Uterus (tissue), 4 donors: Measurements from ENCODE around the gene B4GALNT3. TPM values are rescaled to one million over a fixed set of nuclear protein-coding genes. Genes with fewer than 3 reads are reported as not detected.
A peak's percentile ranks its signal among the peaks of the same experiment; 100 is the strongest.
"Not testable (repeated sequence)": the region's sequence is repeated elsewhere in the genome, so short reads cannot be mapped to it uniquely, and the experiment has no call there.

Experiments
- DNase-seq, 2 donors: peaks; one replicate each; pipeline ENCODE4 v3.0.0-alpha.2; 2019 to 2020
- H3K27ac ChIP-seq, 2 donors: fragments of 200-600 bp; sonication (generic); 1 replicate in 1 of 2; 2 replicates in 1 of 2; pipeline ENCODE4 v1.5.1; 2016 to 2018
- H3K27me3 ChIP-seq, 2 donors: fragments of 200-600 bp; sonication (generic); one replicate each; pipeline ENCODE4 v1.5.1; 2018 to 2019; ENCODE audit warnings: control low read depth in 1 of 2
- H3K36me3 ChIP-seq, 2 donors: fragments of 200-600 bp; sonication (generic); one replicate each; pipeline ENCODE4 v1.5.1; 2019; ENCODE audit warnings: control low read depth in 1 of 2
- H3K4me1 ChIP-seq, 2 donors: fragments of 200-600 bp; sonication (generic); one replicate each; pipeline ENCODE4 v1.5.1; 2018 to 2019; ENCODE audit warnings: control low read depth in 1 of 2
- H3K4me3 ChIP-seq, 2 donors: fragments of 200-600 bp; sonication (generic); 1 replicate in 1 of 2; 2 replicates in 1 of 2; pipeline ENCODE4 v1.5.1; 2018 to 2019; ENCODE audit warnings: mild to moderate bottlenecking in 1 of 2
- H3K9me3 ChIP-seq, 2 donors: fragments of 200-600 bp; sonication (generic); one replicate each; pipeline ENCODE4 v1.5.1; 2019; ENCODE audit warnings: control low read depth in 1 of 2
- POLR2A ChIP-seq, 2 donors: fragments of 450-650 bp; IDR thresholded peaks; one replicate each; pipeline ENCODE4 v1.6.1; 2016; ENCODE audit warnings: antibody characterized with exemption in 2 of 2, mild to moderate bottlenecking in 1 of 2, moderate library complexity in 1 of 2
- intact Hi-C: fragments of 100-400 bp; cut with DNase I; formaldehyde crosslinking; loops from one replicate; pipeline ENCODE4 v1.15.1; 2023; ENCODE audit warnings: low total_unique reads
- total RNA-seq, 4 donors: library from RNA; depleted of rRNA in 3 of 4; stranded (reverse); fragments of >200 nt in 3 of 4; gene quantifications; one replicate each; pipeline versions ENCODE4 v1.1.0 to v1.2.4, GENCODE V29; 2014 to 2023
- TF ChIP-seq, protein P1 (sequence below), 4 experiments: fragments of 200-600 bp in 2 of 4; fragments of 450-650 bp in 2 of 4; sonication (generic) in 2 of 4; IDR thresholded peaks; one replicate each; pipeline ENCODE4 v1.5.1; 2016 to 2019; ENCODE audit warnings: antibody characterized with exemption in 4 of 4, mild to moderate bottlenecking in 2 of 4, moderate library complexity in 1 of 4
- donor health status: DM: yes; HTN: yes; CAD: no.

The B4GALNT3 gene
- total RNA-seq, 4 donors from 2014 or later: 2.2 to 29.2 (median 3.1) TPM

DNA sequence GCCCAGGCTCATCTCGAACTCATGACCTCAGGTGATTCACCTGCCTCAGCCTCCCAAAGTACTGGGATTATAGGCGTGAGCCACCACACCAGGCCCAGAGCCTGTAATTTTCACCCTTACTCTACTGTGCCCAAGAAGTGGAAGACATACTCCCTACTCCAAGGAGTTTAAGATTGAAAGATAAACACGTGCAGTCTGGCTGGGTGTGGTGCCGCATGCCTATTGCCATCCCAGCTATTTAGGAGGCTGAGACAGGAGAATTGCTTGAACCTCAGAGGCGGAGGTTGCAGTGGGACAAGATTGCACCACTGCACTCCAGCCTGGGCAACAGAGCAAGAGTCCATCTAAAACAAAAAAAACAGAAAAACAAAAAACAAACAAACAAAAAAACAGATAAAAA lies 113.5 kb downstream of the B4GALNT3 start:
- intact Hi-C loops: loop anchor here (5.0 to 10.0 kb wide), 2 partner anchors 179 to 1032 kb away; partner anchors contain the start of gene WNK1
- H3K27ac ChIP-seq: no peak overlapping the region
- no peak for DNase-seq
- no peaks in the 10 kb centered on the region for H3K36me3 ChIP-seq
- H3K4me3 ChIP-seq: no peak overlapping the region
- H3K27me3 ChIP-seq: no peaks in the 10 kb centered on the region
- H3K9me3 ChIP-seq: no peaks in the 10 kb centered on the region
- H3K4me1 ChIP-seq: no peaks in the 10 kb centered on the region
- no peak for TF ChIP-seq POLR2A (IDR thresholded peaks at IDR 0.05)
- TF ChIP-seq, protein P1, sequence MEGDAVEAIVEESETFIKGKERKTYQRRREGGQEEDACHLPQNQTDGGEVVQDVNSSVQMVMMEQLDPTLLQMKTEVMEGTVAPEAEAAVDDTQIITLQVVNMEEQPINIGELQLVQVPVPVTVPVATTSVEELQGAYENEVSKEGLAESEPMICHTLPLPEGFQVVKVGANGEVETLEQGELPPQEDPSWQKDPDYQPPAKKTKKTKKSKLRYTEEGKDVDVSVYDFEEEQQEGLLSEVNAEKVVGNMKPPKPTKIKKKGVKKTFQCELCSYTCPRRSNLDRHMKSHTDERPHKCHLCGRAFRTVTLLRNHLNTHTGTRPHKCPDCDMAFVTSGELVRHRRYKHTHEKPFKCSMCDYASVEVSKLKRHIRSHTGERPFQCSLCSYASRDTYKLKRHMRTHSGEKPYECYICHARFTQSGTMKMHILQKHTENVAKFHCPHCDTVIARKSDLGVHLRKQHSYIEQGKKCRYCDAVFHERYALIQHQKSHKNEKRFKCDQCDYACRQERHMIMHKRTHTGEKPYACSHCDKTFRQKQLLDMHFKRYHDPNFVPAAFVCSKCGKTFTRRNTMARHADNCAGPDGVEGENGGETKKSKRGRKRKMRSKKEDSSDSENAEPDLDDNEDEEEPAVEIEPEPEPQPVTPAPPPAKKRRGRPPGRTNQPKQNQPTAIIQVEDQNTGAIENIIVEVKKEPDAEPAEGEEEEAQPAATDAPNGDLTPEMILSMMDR (IDR thresholded peaks at IDR 0.05): no peak

DNA sequence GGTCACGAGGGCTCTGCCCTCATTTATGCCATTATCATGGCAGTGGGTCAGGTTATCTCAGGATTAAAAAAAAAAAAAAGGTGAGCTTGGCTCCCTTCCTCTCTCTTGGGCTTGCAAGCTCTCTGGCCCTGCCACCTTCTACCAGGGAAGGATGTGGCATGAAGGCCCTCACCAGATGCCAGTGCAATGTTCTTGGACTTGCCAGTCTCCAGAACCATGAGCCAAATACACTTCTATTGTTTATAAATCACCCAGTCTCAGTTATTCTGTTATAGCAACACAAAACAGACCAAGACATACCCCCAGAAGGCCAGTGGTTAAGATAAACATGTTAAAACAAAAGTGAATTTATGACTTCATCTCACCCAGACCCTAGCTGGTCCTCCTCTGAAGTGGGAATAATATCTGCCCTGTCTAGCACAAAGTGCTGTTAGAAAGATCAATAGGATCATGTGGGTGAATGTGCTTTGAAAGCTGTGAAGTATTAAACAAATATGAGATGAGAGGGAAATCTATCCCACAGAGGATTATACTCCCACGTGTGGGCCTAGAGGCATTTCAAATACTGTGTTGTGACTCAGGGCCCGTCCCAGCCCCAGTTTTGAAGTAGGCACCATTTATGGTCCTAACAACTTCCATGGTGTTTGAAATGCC lies 114.9 kb downstream of the B4GALNT3 start:
- H3K27ac ChIP-seq: peak overlapping the region; percentile 43 to 66
- no peak for TF ChIP-seq POLR2A (IDR thresholded peaks at IDR 0.05)
- TF ChIP-seq, protein P1 (IDR thresholded peaks at IDR 0.05): no peak
- H3K36me3 ChIP-seq: no peaks in the 10 kb centered on the region
- no peaks in the 10 kb centered on the region for H3K27me3 ChIP-seq
- intact Hi-C loops: loop anchor here (5.0 to 10.0 kb wide), 2 partner anchors 178 to 1030 kb away; partner anchors contain the start of gene WNK1
- DNase-seq: no peak
- H3K9me3 ChIP-seq: no peaks in the 10 kb centered on the region
- H3K4me1 ChIP-seq: no peaks in the 10 kb centered on the region
- no peak overlapping the region for H3K4me3 ChIP-seq

DNA sequence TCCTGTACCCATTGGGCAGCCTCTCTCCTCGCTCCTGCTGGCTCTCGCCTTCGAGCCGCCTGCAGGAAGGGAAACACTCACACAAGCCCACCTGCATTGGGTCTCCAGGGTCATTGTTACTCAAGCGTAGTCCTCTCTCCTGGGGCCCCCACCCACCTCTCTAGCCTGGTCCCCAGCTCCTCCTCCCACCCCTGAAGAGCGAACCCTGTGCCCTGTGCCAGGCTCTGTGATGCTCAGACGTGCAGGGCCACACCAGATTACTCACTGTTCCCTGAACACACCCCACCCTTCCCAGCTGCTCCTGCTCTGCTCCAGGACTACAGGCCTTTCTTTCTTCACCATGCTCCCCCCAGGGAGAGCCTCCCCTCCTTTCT lies 115.4 kb downstream of the B4GALNT3 start:
- Histone ChIP-seq H3K27ac (peak overlapping the region; percentile 43 to 66), H3K9me3 (no peaks in the 10 kb centered on the region), H3K4me3 (no peak overlapping the region), H3K4me1 (no peaks in the 10 kb centered on the region), H3K36me3 (no peaks in the 10 kb centered on the region), H3K27me3 (no peaks in the 10 kb centered on the region)
- TF ChIP-seq, protein P1 (IDR thresholded peaks at IDR 0.05): no peak
- TF ChIP-seq POLR2A (IDR thresholded peaks at IDR 0.05): no peak
- no peak for DNase-seq
- intact Hi-C loops: loop anchor here (10.0 kb wide), 1 partner anchor 1030 kb away; no protein-coding TSS in a partner anchor

DNA sequence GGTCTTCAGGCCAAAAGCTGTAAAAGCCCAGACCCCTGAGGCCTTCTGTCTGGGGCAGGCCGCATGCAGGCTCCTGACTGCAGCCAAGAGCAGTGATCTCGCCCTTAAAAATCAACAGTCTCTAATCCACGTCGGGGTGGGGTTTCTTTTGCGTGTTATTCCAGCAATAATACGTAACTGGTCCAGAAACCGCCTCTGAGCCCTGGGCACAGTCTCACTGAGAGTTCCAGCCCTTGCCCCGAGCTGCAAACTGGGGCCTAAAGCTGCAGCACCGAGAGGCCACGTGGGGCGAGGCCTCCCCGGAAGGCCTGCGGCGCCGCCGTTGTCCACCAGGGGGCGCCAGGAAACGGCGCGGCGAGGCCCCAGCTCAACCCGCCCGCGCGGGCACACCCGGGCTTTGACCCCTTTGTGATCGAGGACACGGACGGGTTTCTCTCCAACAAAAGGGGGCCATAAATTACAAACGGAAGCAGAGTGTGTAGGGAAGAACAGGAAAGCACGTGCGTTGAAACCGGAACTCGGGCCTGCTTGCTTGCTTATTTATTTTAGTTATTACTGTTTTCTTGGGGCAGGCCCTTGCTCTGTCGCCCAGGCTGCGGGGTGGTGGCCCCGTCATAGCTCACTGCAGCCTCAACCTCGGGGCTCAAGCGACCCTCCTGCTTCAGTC lies 116.3 kb downstream of the B4GALNT3 start:
- peak; percentile 67 to 83 for DNase-seq
- peak overlapping the region; percentile 43 to 66 for H3K27ac ChIP-seq
- intact Hi-C loops: loop anchor here (2.0 to 10.0 kb wide), 2 partner anchors 67 to 1029 kb away; no protein-coding TSS in a partner anchor
- no peaks in the 10 kb centered on the region for H3K9me3 ChIP-seq
- H3K4me1 ChIP-seq: no peaks in the 10 kb centered on the region
- no peak for TF ChIP-seq POLR2A (IDR thresholded peaks at IDR 0.05)
- TF ChIP-seq, protein P1 (IDR thresholded peaks at IDR 0.05): peak; percentile 97 to 100 (median 98)
- no peak overlapping the region for H3K4me3 ChIP-seq
- no peaks in the 10 kb centered on the region for H3K27me3 ChIP-seq
- no peaks in the 10 kb centered on the region for H3K36me3 ChIP-seq

DNA sequence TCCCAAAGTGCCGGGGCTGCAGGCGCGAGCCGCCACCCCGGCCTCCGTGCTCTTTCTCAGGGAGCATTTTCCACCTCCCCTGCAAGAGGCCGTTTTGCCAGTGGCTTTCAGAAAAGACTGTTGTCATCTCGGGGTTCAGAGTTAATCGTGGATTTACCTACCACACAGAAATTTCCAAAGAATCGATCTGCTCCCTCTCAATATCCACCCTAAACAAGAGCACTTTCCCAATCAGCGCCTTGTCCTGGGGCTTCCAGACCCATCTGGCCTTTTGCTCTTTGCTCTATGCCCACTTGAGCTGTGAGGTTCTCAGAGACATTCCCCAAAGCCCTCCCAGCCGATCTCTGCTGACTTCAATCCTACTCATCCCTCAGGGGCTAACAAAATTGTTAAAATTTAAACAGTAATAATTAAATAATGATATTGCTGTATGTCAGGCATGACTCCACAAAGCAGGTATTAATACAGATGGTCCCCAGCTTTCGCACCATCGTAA lies 116.9 kb downstream of the B4GALNT3 start:
- H3K4me3 ChIP-seq: no peak overlapping the region
- peak overlapping the region; percentile 43 to 66 for H3K27ac ChIP-seq

DNA sequence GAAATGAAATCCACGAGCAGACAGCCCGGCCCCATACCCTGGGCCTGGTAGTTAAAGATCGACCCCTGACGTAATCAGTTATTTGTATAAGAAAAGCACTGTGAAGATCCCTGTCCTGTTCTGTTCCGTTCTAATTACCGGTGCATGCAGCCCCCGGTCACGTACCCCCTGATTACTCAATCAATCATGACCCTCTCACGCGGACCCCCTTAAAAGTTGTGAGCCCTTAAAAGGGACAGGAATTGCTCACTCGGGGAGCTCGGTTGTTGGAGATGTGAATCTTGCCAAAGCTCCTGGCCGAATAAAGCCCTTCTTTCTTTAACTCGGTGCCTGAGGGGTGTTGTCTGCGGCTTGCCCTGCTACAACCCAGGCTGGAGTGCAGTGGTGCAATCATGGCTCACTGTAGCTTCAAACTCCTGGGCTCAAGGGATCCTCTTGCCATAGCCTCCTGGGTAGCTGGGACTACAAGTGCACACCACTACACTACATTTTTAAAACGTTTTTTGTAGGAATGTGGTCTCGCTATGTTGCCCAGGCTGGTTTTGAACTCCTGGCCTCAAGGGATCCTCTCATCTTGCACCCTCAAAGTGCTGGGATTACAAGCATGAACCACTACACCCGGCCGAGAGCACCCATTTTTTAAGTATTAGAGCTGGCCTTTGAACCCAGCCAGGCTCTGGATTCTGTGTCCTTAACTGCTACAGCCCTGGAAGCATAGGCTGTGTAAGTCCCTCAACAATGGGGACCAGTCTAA lies 118.4 kb downstream of the B4GALNT3 start:
- H3K9me3 ChIP-seq, H3K4me3 ChIP-seq, H3K36me3 ChIP-seq, H3K27ac ChIP-seq, H3K4me1 ChIP-seq, H3K27me3 ChIP-seq: not testable (repeated sequence)
- intact Hi-C loops: loop anchor here (2.0 to 10.0 kb wide), 2 partner anchors 65 to 1027 kb away; no protein-coding TSS in a partner anchor
- DNase-seq: peak in 1 of 2 donors; percentile 13

More for the DNA sequence above, 116.9 kb downstream of the B4GALNT3 start:
- intact Hi-C loops: loop anchor here (2.0 to 10.0 kb wide), 2 partner anchors 66 to 1028 kb away; no protein-coding TSS in a partner anchor
- peak in 1 of 2 donors; percentile 6 for DNase-seq
- Histone ChIP-seq H3K27me3 (no peaks in the 10 kb centered on the region), H3K36me3 (no peaks in the 10 kb centered on the region), H3K9me3 (no peaks in the 10 kb centered on the region), H3K4me1 (no peaks in the 10 kb centered on the region)
- TF ChIP-seq, protein P1 (IDR thresholded peaks at IDR 0.05): no peak
- no peak for TF ChIP-seq POLR2A (IDR thresholded peaks at IDR 0.05)
